ENCODE measurements around the gene CELF2. TPM values are rescaled to one million over a fixed set of nuclear protein-coding genes. Genes with fewer than 3 reads are reported as not detected.

Gene CELF2
- total and polyA plus RNA-seq, 2 of the 4 experiments (the other 2 are of a cell fraction) = 3.5 to 6.6 TPM

GRCh38 chr10:11381511-11381910 lies 363.8 kb downstream of the CELF2 start:
- TF ChIP-seq, protein P1, sequence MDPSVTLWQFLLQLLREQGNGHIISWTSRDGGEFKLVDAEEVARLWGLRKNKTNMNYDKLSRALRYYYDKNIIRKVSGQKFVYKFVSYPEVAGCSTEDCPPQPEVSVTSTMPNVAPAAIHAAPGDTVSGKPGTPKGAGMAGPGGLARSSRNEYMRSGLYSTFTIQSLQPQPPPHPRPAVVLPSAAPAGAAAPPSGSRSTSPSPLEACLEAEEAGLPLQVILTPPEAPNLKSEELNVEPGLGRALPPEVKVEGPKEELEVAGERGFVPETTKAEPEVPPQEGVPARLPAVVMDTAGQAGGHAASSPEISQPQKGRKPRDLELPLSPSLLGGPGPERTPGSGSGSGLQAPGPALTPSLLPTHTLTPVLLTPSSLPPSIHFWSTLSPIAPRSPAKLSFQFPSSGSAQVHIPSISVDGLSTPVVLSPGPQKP (IDR thresholded peaks at IDR 0.05; ENCODE audit: borderline replicate concordance, low read depth, low read length) = no peak
- no peak for TF ChIP-seq SMC3 (IDR thresholded peaks at IDR 0.05; ENCODE audit: low read depth, low read length)
- TF ChIP-seq RCOR1 (IDR thresholded peaks at IDR 0.05; ENCODE audit: insufficient replicate concordance, low read length) = no peak
- TF ChIP-seq BHLHE40 (IDR thresholded peaks at IDR 0.05; ENCODE audit: low read depth, low read length) = no peak
- TF ChIP-seq CEBPB (IDR thresholded peaks at IDR 0.05; ENCODE audit: low read depth, low read length) = no peak
- TF ChIP-seq RFX5 (IDR thresholded peaks at IDR 0.05; ENCODE audit: low read depth, low read length) = no peak
- TF ChIP-seq, protein P2, sequence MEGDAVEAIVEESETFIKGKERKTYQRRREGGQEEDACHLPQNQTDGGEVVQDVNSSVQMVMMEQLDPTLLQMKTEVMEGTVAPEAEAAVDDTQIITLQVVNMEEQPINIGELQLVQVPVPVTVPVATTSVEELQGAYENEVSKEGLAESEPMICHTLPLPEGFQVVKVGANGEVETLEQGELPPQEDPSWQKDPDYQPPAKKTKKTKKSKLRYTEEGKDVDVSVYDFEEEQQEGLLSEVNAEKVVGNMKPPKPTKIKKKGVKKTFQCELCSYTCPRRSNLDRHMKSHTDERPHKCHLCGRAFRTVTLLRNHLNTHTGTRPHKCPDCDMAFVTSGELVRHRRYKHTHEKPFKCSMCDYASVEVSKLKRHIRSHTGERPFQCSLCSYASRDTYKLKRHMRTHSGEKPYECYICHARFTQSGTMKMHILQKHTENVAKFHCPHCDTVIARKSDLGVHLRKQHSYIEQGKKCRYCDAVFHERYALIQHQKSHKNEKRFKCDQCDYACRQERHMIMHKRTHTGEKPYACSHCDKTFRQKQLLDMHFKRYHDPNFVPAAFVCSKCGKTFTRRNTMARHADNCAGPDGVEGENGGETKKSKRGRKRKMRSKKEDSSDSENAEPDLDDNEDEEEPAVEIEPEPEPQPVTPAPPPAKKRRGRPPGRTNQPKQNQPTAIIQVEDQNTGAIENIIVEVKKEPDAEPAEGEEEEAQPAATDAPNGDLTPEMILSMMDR (conservative IDR thresholded peaks at IDR 0.05; ENCODE audit: low read depth, low read length) = no peak
- no peak for TF ChIP-seq FOS (IDR thresholded peaks at IDR 0.05; ENCODE audit: low read depth, low read length)
- TF ChIP-seq RAD21 (IDR thresholded peaks at IDR 0.05; ENCODE audit: low read length) = no peak
- no peak for TF ChIP-seq MXI1 (IDR thresholded peaks at IDR 0.05; ENCODE audit: borderline replicate concordance, low read depth, low read length)
- TF ChIP-seq MAZ (IDR thresholded peaks at IDR 0.05; ENCODE audit: borderline replicate concordance, low read depth, low read length) = no peak
- no peak for TF ChIP-seq NFE2L2 (IDR thresholded peaks at IDR 0.05; ENCODE audit: low read depth, low read length)
- no peak for TF ChIP-seq CHD1 (IDR thresholded peaks at IDR 0.05; ENCODE audit: low read depth, low read length)
- no peak for TF ChIP-seq MAFK (IDR thresholded peaks at IDR 0.05; ENCODE audit: low read depth, low read length)
- TF ChIP-seq POLR2A (IDR thresholded peaks at IDR 0.05; ENCODE audit: low read depth, low read length) = no peak
- TF ChIP-seq, protein P3, sequence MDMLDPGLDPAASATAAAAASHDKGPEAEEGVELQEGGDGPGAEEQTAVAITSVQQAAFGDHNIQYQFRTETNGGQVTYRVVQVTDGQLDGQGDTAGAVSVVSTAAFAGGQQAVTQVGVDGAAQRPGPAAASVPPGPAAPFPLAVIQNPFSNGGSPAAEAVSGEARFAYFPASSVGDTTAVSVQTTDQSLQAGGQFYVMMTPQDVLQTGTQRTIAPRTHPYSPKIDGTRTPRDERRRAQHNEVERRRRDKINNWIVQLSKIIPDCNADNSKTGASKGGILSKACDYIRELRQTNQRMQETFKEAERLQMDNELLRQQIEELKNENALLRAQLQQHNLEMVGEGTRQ (IDR thresholded peaks at IDR 0.05; ENCODE audit: low read depth, low read length) = no peak
- H3K56ac ChIP-seq (ENCODE audit: extremely low read depth, insufficient read depth, low read length) = no peak overlapping the region
- H2AK9ac ChIP-seq (replicated peaks; ENCODE audit: low read depth, low read length, poor library complexity) = no peak overlapping the region
- no peak overlapping the region for H2BK20ac ChIP-seq (ENCODE audit: low read depth, low read length)
- no peak overlapping the region for H3K4ac ChIP-seq (ENCODE audit: low read depth, low read length)
- H2AK5ac ChIP-seq (ENCODE audit: low read depth, low read length) = no peak overlapping the region
- no peak overlapping the region for H3K4me2 ChIP-seq (ENCODE audit: low read depth, low read length)
- no peak overlapping the region for H2BK5ac ChIP-seq (ENCODE audit: low read depth, low read length, poor library complexity, severe bottlenecking)
- H2AFZ ChIP-seq (replicated peaks; ENCODE audit: low read length, poor library complexity) = no peak overlapping the region
- no peaks in the 10 kb centered on the region for H3K27me3 ChIP-seq (ENCODE audit: control insufficient read depth, insufficient read depth, low read length)
- no peak overlapping the region for H3K14ac ChIP-seq (replicated peaks; ENCODE audit: low read depth, low read length)
- H3K9me1 ChIP-seq (ENCODE audit: insufficient read depth, low read length) = no peaks in the 10 kb centered on the region
- POLR2A ChIA-PET (ENCODE audit: unreplicated experiment) = no interaction called here
- H3K18ac ChIP-seq (ENCODE audit: low read depth, low read length) = no peak overlapping the region
- H2BK120ac ChIP-seq (ENCODE audit: low read depth, low read length) = no peak overlapping the region
- no peak overlapping the region for H3K27ac ChIP-seq (ENCODE audit: insufficient read depth, low read length)
- H3K36me3 ChIP-seq (ENCODE audit: control insufficient read depth, insufficient read depth, low read length) = no peaks in the 10 kb centered on the region
- H3K79me1 ChIP-seq (ENCODE audit: low read depth in 1 of 2, low read length in 2 of 2) = no peaks in the 10 kb centered on the region
- no peaks in the 10 kb centered on the region for H3K4me1 ChIP-seq (ENCODE audit: control insufficient read depth, insufficient read depth, low read length)
- no peaks in the 10 kb centered on the region for H4K20me1 ChIP-seq (ENCODE audit: insufficient read depth, low read length)
- no peak overlapping the region for H2BK15ac ChIP-seq (ENCODE audit: low read depth, low read length)
- in situ Hi-C loops (cut with MboI; ENCODE audit: low sequenced_read_pairs) = no loop called here
- no peak overlapping the region for H4K8ac ChIP-seq (ENCODE audit: low read depth in 2 of 2, low read length in 2 of 2)
- WGBS, 2 experiments (ENCODE audit: extremely low coverage in 2 of 2, insufficient read length in 1 of 2) = 50% methylated on average over 1 of the region's 5 CpGs; no CpG with 5 or more reads in 1 of the 2 experiments
- H3K9me3 ChIP-seq (ENCODE audit: control insufficient read depth, insufficient read depth, low read length) = peaks cover 10% of the 10 kb centered on the region; the same call in 1 of the 2 replicates
- CTCF ChIA-PET = no interaction called here
- BruUV-seq (replicated peaks) = no TSS peak
- DNase-seq = no peak
- no peak overlapping the region for H3K4me3 ChIP-seq (ENCODE audit: insufficient read depth, low read depth, low read length)
- intact Hi-C loops (cut with micrococcal nuclease) = no loop called here
- no peak overlapping the region for H3K23ac ChIP-seq (ENCODE audit: low read depth, low read length)
- no peak overlapping the region for H4K5ac ChIP-seq (ENCODE audit: low read depth, low read length)
- H4K91ac ChIP-seq (ENCODE audit: insufficient read depth, low read depth, low read length) = no peak overlapping the region
- H3K9ac ChIP-seq (ENCODE audit: low read depth, low read length) = no peak overlapping the region
- dilution Hi-C loops (cut with HindIII; ENCODE audit: low sequenced_read_pairs, unreplicated experiment) = no loop called here
- no peak for ATAC-seq (ENCODE audit: low read depth)
